ENCODE results near the gene RNF180. TPM values are rescaled to one million over a fixed set of nuclear protein-coding genes. Genes with fewer than 3 reads are reported as not detected.

Gene RNF180
- total and polyA plus RNA-seq, 4 donors: 1.4 to 24.4 (median 6.3) TPM

- no peaks in the 10 kb centered on the region for H3K27me3 ChIP-seq (ENCODE audit: control insufficient read depth in 3 of 3, insufficient read depth in 3 of 3, low read length in 2 of 3)
These were observed 30.3 kb downstream of the RNF180 start for GRCh38 chr5:64195981-64196380.

GRCh38 chr5:64199425-64199824 lies 33.8 kb downstream of the RNF180 start:
- H3K27ac ChIP-seq (ENCODE audit: low read depth in 1 of 2, low read length in 1 of 2): no peak overlapping the region
- no peaks in the 10 kb centered on the region for H3K27me3 ChIP-seq (ENCODE audit: control insufficient read depth in 3 of 3, insufficient read depth in 3 of 3, low read length in 2 of 3)
- H3K36me3 ChIP-seq (ENCODE audit: control insufficient read depth in 4 of 4, insufficient read depth in 4 of 4, low read length in 4 of 4): no peaks in the 10 kb centered on the region
- ATAC-seq (ENCODE audit: insufficient read depth, low FRiP score) (no peak), DNase-seq (no peak)
- no peaks in the 10 kb centered on the region for H3K4me1 ChIP-seq (ENCODE audit: control insufficient read depth in 5 of 5, insufficient read depth in 5 of 5, low read length in 5 of 5)
- H3K9me3 ChIP-seq (ENCODE audit: control insufficient read depth in 4 of 4, insufficient read depth in 3 of 4, low read length in 3 of 4): no peaks in the 10 kb centered on the region
- no peak overlapping the region for H3K4me3 ChIP-seq
- 63 to 78% methylated on average over 1 of the region's 1 CpG for WGBS, 2 donors
- TF ChIP-seq CTCF (IDR thresholded peaks at IDR 0.05; ENCODE audit: control extremely low read depth, extremely low read depth): no peak
- no peak overlapping the region for H3K9ac ChIP-seq (ENCODE audit: insufficient read depth in 1 of 2, low read length in 2 of 2)

More at GRCh38 chr5:64195981-64196380, 30.3 kb downstream of the RNF180 start:
- Histone ChIP-seq H3K36me3 (ENCODE audit: control insufficient read depth in 4 of 4, insufficient read depth in 4 of 4, low read length in 4 of 4) (no peaks in the 10 kb centered on the region), H3K9ac (ENCODE audit: insufficient read depth in 1 of 2, low read length in 2 of 2) (no peak overlapping the region), H3K9me3 (ENCODE audit: control insufficient read depth in 4 of 4, insufficient read depth in 3 of 4, low read length in 3 of 4) (no peaks in the 10 kb centered on the region), H3K4me3 (no peak overlapping the region), H3K27ac (ENCODE audit: low read depth in 1 of 2, low read length in 1 of 2) (no peak overlapping the region), H3K4me1 (ENCODE audit: control insufficient read depth in 5 of 5, insufficient read depth in 5 of 5, low read length in 5 of 5) (no peaks in the 10 kb centered on the region)
- no peak for TF ChIP-seq CTCF (IDR thresholded peaks at IDR 0.05; ENCODE audit: control extremely low read depth, extremely low read depth)
- DNase-seq: no peak
- ATAC-seq (ENCODE audit: insufficient read depth, low FRiP score): no peak
- WGBS, 2 donors: 95% methylated on average over 3 of the region's 3 CpGs

- Histone ChIP-seq H3K27ac (ENCODE audit: low read depth in 1 of 2, low read length in 1 of 2) (no peak overlapping the region), H3K4me1 (ENCODE audit: control insufficient read depth in 5 of 5, insufficient read depth in 5 of 5, low read length in 5 of 5) (peaks cover 0 to 2% (median 0%) of the 10 kb centered on the region in 5 donors), H3K4me3 (no peak overlapping the region), H3K27me3 (ENCODE audit: control insufficient read depth in 3 of 3, insufficient read depth in 3 of 3, low read length in 2 of 3) (no peaks in the 10 kb centered on the region), H3K9me3 (ENCODE audit: control insufficient read depth in 4 of 4, insufficient read depth in 3 of 4, low read length in 3 of 4) (no peaks in the 10 kb centered on the region), H3K36me3 (ENCODE audit: control insufficient read depth in 4 of 4, insufficient read depth in 4 of 4, low read length in 4 of 4) (no peaks in the 10 kb centered on the region), H3K9ac (ENCODE audit: insufficient read depth in 1 of 2, low read length in 2 of 2) (no peak overlapping the region)
- no peak for DNase-seq
- WGBS, 2 donors: 90 to 97% methylated on average over 1 of the region's 1 CpG
- no peak for ATAC-seq (ENCODE audit: insufficient read depth, low FRiP score)
- no peak for TF ChIP-seq CTCF (IDR thresholded peaks at IDR 0.05; ENCODE audit: control extremely low read depth, extremely low read depth)
These were observed 36.4 kb downstream of the RNF180 start for GRCh38 chr5:64201996-64202395.

- 77 to 88% methylated on average over 2 of the region's 2 CpGs for WGBS, 2 donors
- TF ChIP-seq CTCF (IDR thresholded peaks at IDR 0.05; ENCODE audit: control extremely low read depth, extremely low read depth): no peak
- H3K4me1 ChIP-seq (ENCODE audit: control insufficient read depth in 5 of 5, insufficient read depth in 5 of 5, low read length in 5 of 5): peaks cover 0 to 2% (median 0%) of the 10 kb centered on the region in 5 donors
- DNase-seq (no peak), ATAC-seq (ENCODE audit: insufficient read depth, low FRiP score) (no peak)
- no peaks in the 10 kb centered on the region for H3K27me3 ChIP-seq (ENCODE audit: control insufficient read depth in 3 of 3, insufficient read depth in 3 of 3, low read length in 2 of 3)
- H3K36me3 ChIP-seq (ENCODE audit: control insufficient read depth in 4 of 4, insufficient read depth in 4 of 4, low read length in 4 of 4): peaks cover 0 to 2% (median 0%) of the 10 kb centered on the region in 4 donors
- H3K27ac ChIP-seq (ENCODE audit: low read depth in 1 of 2, low read length in 1 of 2): no peak overlapping the region
- H3K9ac ChIP-seq (ENCODE audit: insufficient read depth in 1 of 2, low read length in 2 of 2): no peak overlapping the region
- no peak overlapping the region for H3K4me3 ChIP-seq
- H3K9me3 ChIP-seq (ENCODE audit: control insufficient read depth in 4 of 4, insufficient read depth in 3 of 4, low read length in 3 of 4): no peaks in the 10 kb centered on the region
These were observed 41.0 kb downstream of the RNF180 start for GRCh38 chr5:64206653-64207052.

All from lung (tissue), 12 donors.